Caki2 (cell line): ENCODE results near the gene RBPJ. TPM values are rescaled to one million over a fixed set of nuclear protein-coding genes. Genes with fewer than 3 reads are reported as not detected.
A peak's percentile ranks its signal among the peaks of the same experiment; 100 is the strongest.

Experiments
- DNase-seq: peaks from one replicate; pipeline ENCODE4 v3.0.0-alpha.2; 2015; ENCODE audit warnings: low read depth
- in situ Hi-C: cut with HindIII; loops from 2 replicates; pipeline ENCODE4 v1.10.0; 2016; ENCODE audit warnings: low sequenced_read_pairs, low pct_unique_long_range_greater_than_20kb, mixed read lengths
- total RNA-seq: library from RNA; depleted of rRNA; stranded (reverse); fragments of >200 nt; shearing (Covaris generic); gene quantifications from 2 replicates; pipeline ENCODE4 v1.2.3, GENCODE V29; 2014; ENCODE audit warnings: low replicate concordance; rRNA removed

The RBPJ gene
- total RNA-seq, result 38.3 and 45.4 TPM in 2 replicates

- DNase-seq, result peak; percentile 96
- in situ Hi-C loops, result no loop called here
Measured at GRCh38 chr4:26320538-26321372, at the start of gene RBPJ. Gene RBPJ (plus strand): TSS chr4:26321014. CDS start chr4:26321029, 15 bp downstream.

- in situ Hi-C loops, result no loop called here
- no peak for DNase-seq
Measured at GRCh38 chr4:26271703-26272102, 49.1 kb upstream of the RBPJ start.

- DNase-seq, result no peak
- in situ Hi-C loops, result no loop called here
Measured at GRCh38 chr4:26272654-26273615, 47.9 kb upstream of the RBPJ start.

GRCh38 chr4:26273616-26273980 is 47.2 kb upstream of the RBPJ start:
- no peak for DNase-seq
- in situ Hi-C loops, result no loop called here

GRCh38 chr4:26275281-26275680 is 45.5 kb upstream of the RBPJ start:
- DNase-seq, result no peak
- in situ Hi-C loops, result no loop called here

DNA sequence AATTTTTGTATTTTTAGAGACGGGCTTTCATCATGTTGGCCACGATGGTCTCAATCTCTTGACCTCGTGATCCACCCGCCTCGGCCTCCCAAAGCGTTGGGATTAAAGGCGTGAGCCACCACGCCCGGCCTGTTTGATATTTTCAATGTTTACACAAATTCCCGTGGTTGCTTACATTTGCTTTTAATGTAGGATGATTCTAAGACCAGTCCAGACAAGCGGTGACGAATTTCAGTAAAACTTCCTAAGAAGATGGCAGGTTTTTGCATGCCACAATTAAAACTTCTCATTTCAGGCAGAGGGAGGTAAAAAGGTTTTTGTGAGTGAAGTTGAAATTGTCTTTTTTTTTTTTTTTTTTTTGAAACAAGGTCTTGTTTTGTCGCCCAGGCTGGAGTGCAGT is 41.4 kb upstream of the RBPJ start:
- in situ Hi-C loops, result no loop called here
- no peak for DNase-seq

- no peak for DNase-seq
- in situ Hi-C loops, result no loop called here
Measured at GRCh38 chr4:26281881-26282280, 38.9 kb upstream of the RBPJ start.

DNA sequence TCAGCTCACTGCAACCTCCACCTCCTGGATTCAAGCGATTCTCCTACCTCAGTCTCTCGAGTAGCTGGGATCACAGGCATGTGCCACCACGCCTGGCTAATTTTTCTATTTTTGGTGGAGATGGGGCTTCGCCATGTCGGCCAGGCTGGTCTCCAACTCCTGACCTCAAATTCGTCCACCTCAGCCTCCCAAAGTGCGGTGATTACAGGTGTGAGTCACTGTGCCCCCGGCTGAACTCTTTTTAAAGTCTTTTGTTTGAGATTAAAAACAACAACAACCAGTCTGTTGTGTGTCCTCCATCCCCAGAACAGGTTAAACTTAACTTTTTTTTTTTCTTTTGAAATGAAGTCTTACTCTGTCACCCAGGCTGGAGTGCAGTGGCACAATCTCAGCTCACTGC is 36.3 kb upstream of the RBPJ start:
- no peak for DNase-seq
- in situ Hi-C loops, result no loop called here

- no peak for DNase-seq
- in situ Hi-C loops, result no loop called here
Measured at GRCh38 chr4:26285272-26285671, 35.5 kb upstream of the RBPJ start.

DNA sequence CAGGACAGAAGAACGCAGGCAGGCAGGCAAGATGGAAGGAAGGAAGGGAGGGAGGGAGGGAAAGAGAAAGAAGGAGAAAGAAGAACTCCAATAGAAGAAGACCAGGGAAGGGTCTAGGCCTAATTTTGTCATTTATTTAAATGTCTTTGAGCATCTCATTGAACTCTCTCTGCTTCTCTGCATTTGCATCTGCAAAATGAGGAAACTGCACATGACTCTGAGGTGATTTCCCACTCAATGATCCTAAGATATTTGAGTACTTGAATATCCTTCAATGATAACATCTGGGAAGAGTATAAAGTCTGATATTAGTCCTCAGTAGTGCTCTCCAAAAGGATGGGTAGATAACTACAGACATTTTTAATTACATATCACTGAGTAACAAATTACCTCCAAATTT is 33.1 kb upstream of the RBPJ start:
- no peak for DNase-seq
- in situ Hi-C loops, result no loop called here

- in situ Hi-C loops, result no loop called here
- DNase-seq, result peak; percentile 14
Measured at GRCh38 chr4:26288355-26288909, 32.4 kb upstream of the RBPJ start.

DNA sequence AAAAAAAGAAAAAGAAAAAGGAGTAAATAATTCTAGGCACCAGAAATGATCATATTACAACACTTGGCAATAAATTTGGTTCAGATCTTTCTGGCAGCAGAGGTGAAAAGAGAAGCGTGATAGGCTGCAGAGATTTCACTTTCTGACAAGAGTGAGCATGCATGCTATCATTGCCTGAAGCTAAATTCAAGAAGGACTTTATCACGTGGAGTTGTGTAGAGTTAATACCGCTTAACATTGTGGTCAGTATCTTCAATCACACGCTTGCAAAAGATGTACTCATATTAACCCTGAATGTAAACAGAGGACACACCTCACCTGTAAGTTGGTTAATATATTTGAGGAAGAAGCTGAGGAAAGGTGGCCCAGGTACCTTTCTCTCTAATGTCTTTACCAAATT is 31.4 kb upstream of the RBPJ start:
- in situ Hi-C loops, result no loop called here
- DNase-seq, result no peak

GRCh38 chr4:26290321-26290720 is 30.5 kb upstream of the RBPJ start:
- DNase-seq, result no peak
- in situ Hi-C loops, result no loop called here

- in situ Hi-C loops, result no loop called here
- no peak for DNase-seq
Measured at GRCh38 chr4:26294904-26295303, 25.9 kb upstream of the RBPJ start.

DNA sequence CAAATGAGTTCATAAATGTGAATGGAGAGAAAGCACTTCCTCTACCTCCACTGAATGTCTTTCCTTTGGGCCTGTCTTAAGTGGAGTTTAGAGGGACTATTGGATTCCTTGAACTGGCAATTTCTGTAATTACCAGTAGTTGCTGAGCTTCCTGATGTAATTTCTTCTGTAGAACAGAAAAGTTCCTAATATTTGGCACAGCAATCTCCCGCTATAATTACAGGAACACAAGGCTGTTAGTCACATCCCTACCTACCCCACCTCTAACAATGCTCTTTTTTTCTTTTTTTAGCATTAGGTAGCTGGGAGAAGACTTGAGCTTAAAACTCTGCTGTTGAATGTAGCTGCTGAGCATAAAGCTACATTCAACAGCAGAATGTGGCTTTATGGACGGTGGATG is 24.8 kb upstream of the RBPJ start:
- in situ Hi-C loops, result no loop called here
- no peak for DNase-seq

DNA sequence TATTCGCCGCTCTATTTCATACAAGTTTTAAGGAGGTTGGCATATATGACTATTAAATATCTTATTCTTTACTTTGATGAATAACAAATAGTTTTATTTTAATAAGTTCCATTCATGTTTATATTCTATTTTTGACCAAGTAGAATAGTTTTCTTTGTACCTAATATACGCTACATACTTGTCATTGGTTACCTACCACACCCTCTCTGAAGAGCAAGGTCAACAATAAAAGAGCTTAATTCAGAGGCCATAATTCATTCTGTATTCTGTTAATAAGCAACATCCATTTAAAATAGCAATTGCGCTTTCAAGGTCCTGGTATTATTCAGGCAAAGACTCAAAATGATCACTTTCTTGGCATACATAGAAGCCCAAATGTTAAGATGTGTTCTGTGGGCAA is 24.3 kb upstream of the RBPJ start:
- in situ Hi-C loops, result no loop called here
- no peak for DNase-seq

GRCh38 chr4:26297219-26297618 is 23.6 kb upstream of the RBPJ start:
- no peak for DNase-seq
- in situ Hi-C loops, result no loop called here

- in situ Hi-C loops, result no loop called here
- DNase-seq, result no peak
Measured at GRCh38 chr4:26298198-26298947, 22.4 kb upstream of the RBPJ start.
